Colonic mucosa (tissue), 4 donors: Measurements from ENCODE around the gene MTSS2. TPM values are rescaled to one million over a fixed set of nuclear protein-coding genes. Genes with fewer than 3 reads are reported as not detected.

Source experiments
- DNase-seq: peaks from one replicate; pipeline ENCODE4 v3.0.0-alpha.2; 2020
- H3K27ac ChIP-seq: fragments of 200-600 bp; one replicate; pipeline ENCODE4 v1.8.0; 2021
- H3K27me3 ChIP-seq: fragments of 200-600 bp; one replicate; pipeline ENCODE4 v1.8.0; 2021
- H3K36me3 ChIP-seq: fragments of 200-600 bp; one replicate; pipeline ENCODE4 v1.8.0; 2021
- H3K4me1 ChIP-seq: fragments of 200-600 bp; one replicate; pipeline ENCODE4 v1.8.0; 2021; ENCODE audit warnings: mild to moderate bottlenecking
- H3K4me3 ChIP-seq: fragments of 200-600 bp; one replicate; pipeline ENCODE4 v1.8.0; 2021
- H3K9ac ChIP-seq, 2 donors: one replicate each; pipeline ENCODE4 v1.7.0; 2013; ENCODE audit warnings: control low read depth in 2 of 2, low read depth in 2 of 2, low read length in 2 of 2
- H3K9me3 ChIP-seq: fragments of 200-600 bp; one replicate; pipeline ENCODE4 v1.8.0; 2021
- CTCF ChIP-seq: fragments of 200-600 bp; IDR thresholded peaks from one replicate; pipeline ENCODE4 v1.8.0; 2022; ENCODE audit warnings: antibody characterized with exemption, mild to moderate bottlenecking
- intact Hi-C: fragments of 100-400 bp; cut with DNase I; formaldehyde crosslinking; loops from one replicate; pipeline ENCODE4 v1.14.1; 2022
- total RNA-seq, 2 donors: library from RNA; stranded (reverse); fragmentation: NEBNext Ultra II Directional in 1 of 2; extraction: Animal tissue kit (Norgen Biotek cat#: 25700) in 1 of 2; gene quantifications; one replicate each; pipeline ENCODE4 v1.2.1, GENCODE V29; 2021
- donor health status: healthy.
- donor health status: DM: no; HTN: no; CAD: no.
- donor health status: DM: no; HTN: no; CAD: no.

MTSS2 gene
- total RNA-seq, 2 donors from 2014 or later: 15.5 to 25.3 TPM

- DNase-seq: no peak
- no peaks in the 10 kb centered on the region for H3K27me3 ChIP-seq
- H3K36me3 ChIP-seq: no peaks in the 10 kb centered on the region
- TF ChIP-seq CTCF: no peak
- intact Hi-C loops: no loop called here
- no peak overlapping the region for H3K4me3 ChIP-seq
- H3K27ac ChIP-seq: no peak overlapping the region
- no peaks in the 10 kb centered on the region for H3K4me1 ChIP-seq
- H3K9ac ChIP-seq: no peak overlapping the region
- H3K9me3 ChIP-seq: no peaks in the 10 kb centered on the region
These were observed 27.1 kb upstream of the MTSS2 start for GRCh38 chr16:70712942-70713341.

- no peaks in the 10 kb centered on the region for H3K9me3 ChIP-seq
- no peaks in the 10 kb centered on the region for H3K36me3 ChIP-seq
- no peak overlapping the region for H3K9ac ChIP-seq
- H3K4me3 ChIP-seq: no peak overlapping the region
- no peaks in the 10 kb centered on the region for H3K4me1 ChIP-seq
- TF ChIP-seq CTCF: no peak
- no peak overlapping the region for H3K27ac ChIP-seq
- intact Hi-C loops: no loop called here
- DNase-seq: no peak
- no peaks in the 10 kb centered on the region for H3K27me3 ChIP-seq
These were observed 26.5 kb upstream of the MTSS2 start for GRCh38 chr16:70712359-70712758.

- H3K4me1 ChIP-seq: no peaks in the 10 kb centered on the region
- H3K9ac ChIP-seq: no peak overlapping the region
- no peaks in the 10 kb centered on the region for H3K36me3 ChIP-seq
- intact Hi-C loops: no loop called here
- no peak overlapping the region for H3K27ac ChIP-seq
- no peak overlapping the region for H3K4me3 ChIP-seq
- no peak for TF ChIP-seq CTCF
- DNase-seq: no peak
- H3K9me3 ChIP-seq: no peaks in the 10 kb centered on the region
- no peaks in the 10 kb centered on the region for H3K27me3 ChIP-seq
These were observed 25.6 kb upstream of the MTSS2 start for GRCh38 chr16:70711211-70712031.

GRCh38 chr16:70710422-70711210 is 24.8 kb upstream of the MTSS2 start:
- Histone ChIP-seq H3K9ac (no peak overlapping the region), H3K9me3 (no peaks in the 10 kb centered on the region), H3K27ac (no peak overlapping the region), H3K4me1 (no peaks in the 10 kb centered on the region), H3K27me3 (no peaks in the 10 kb centered on the region), H3K4me3 (no peak overlapping the region), H3K36me3 (no peaks in the 10 kb centered on the region)
- intact Hi-C loops: no loop called here
- TF ChIP-seq CTCF: no peak
- DNase-seq: no peak

- no peak for TF ChIP-seq CTCF
- no peaks in the 10 kb centered on the region for H3K27me3 ChIP-seq
- H3K9me3 ChIP-seq: no peaks in the 10 kb centered on the region
- intact Hi-C loops: no loop called here
- no peaks in the 10 kb centered on the region for H3K4me1 ChIP-seq
- no peak overlapping the region for H3K4me3 ChIP-seq
- no peaks in the 10 kb centered on the region for H3K36me3 ChIP-seq
- DNase-seq: no peak
- H3K9ac ChIP-seq: no peak overlapping the region
- H3K27ac ChIP-seq: no peak overlapping the region
These were observed 24.1 kb upstream of the MTSS2 start for GRCh38 chr16:70709942-70710341.
